Sigmoid colon (tissue), 4 donors: ENCODE measurements around the gene SMYD3.

Experiments used
- CTCF ChIP-seq, 4 experiments: fragments of 450-650 bp in 3 of 4; fragments of 200-600 bp in 1 of 4; IDR thresholded peaks; one replicate each; pipeline ENCODE4 v1.5.1; 2016 to 2019; ENCODE audit warnings: antibody characterized with exemption in 4 of 4, mild to moderate bottlenecking in 3 of 4, moderate library complexity in 2 of 4
- POLR2A ChIP-seq, 2 donors: fragments of 450-650 bp; IDR thresholded peaks; one replicate each; pipeline ENCODE4 v1.6.1; 2016; ENCODE audit warnings: antibody characterized with exemption in 2 of 2, mild to moderate bottlenecking in 2 of 2, moderate library complexity in 2 of 2
- POLR2AphosphoS5 ChIP-seq, 4 donors: sonication (generic); formaldehyde crosslinking; IDR thresholded peaks; one replicate each; pipeline ENCODE4 v1.6.1; 2017; ENCODE audit warnings: antibody characterized with exemption in 4 of 4

GRCh38 chr1:246275036-246275435, 232.0 kb downstream of the SMYD3 start:
- TF ChIP-seq POLR2AphosphoS5 (IDR thresholded peaks at IDR 0.05) (no peak), CTCF (IDR thresholded peaks at IDR 0.05) (no peak), POLR2A (IDR thresholded peaks at IDR 0.05) (no peak)
